ENCODE results near the gene NYAP2. TPM values are rescaled to one million over a fixed set of nuclear protein-coding genes. Genes with fewer than 3 reads are reported as not detected.

Gene NYAP2
- polyA plus RNA-seq, 3 donors = not detected

GRCh38 chr2:225531559-225531958 lies 132.0 kb downstream of the NYAP2 start:
- Mint-ChIP-seq H3K9me3 (peaks cover 0 to 7% (median 2%) of the 10 kb centered on the region in 7 donors), H3K27ac (no peak overlapping the region), H3K27me3 (ENCODE audit: low read depth in 3 of 3) (no peaks in the 10 kb centered on the region), H3K4me1 (no peaks in the 10 kb centered on the region), H3K36me3 (no peaks in the 10 kb centered on the region), H3K4me3 (no peak overlapping the region)
- intact Hi-C loops (cut with micrococcal nuclease) = no loop called here
- WGBS (ENCODE audit: insufficient coverage) = no CpG with 5 or more reads among the region's 3 CpGs
- no peaks in the 10 kb centered on the region for H3K36me3 ChIP-seq (replicated peaks in 1 of 2; ENCODE audit: control insufficient read depth in 1 of 2, insufficient read depth in 2 of 2, low read length in 2 of 2)
- no peaks in the 10 kb centered on the region for H3K4me1 ChIP-seq (ENCODE audit: control insufficient read depth in 1 of 2, insufficient read depth in 2 of 2, low read length in 2 of 2)
- no peak overlapping the region for H3K27ac ChIP-seq (ENCODE audit: low read depth in 1 of 2, low read length in 2 of 2)
- no peak overlapping the region for H3K4me2 ChIP-seq (replicated peaks; ENCODE audit: extremely low read depth, low read length, poor library complexity, severe bottlenecking)
- H3K9me3 ChIP-seq (replicated peaks in 1 of 2; ENCODE audit: control insufficient read depth in 1 of 2, insufficient read depth in 1 of 2, low read length in 2 of 2) = no peaks in the 10 kb centered on the region
- no peaks in the 10 kb centered on the region for H3K79me2 ChIP-seq (ENCODE audit: insufficient read depth, low read length)
- TF ChIP-seq, protein P1, sequence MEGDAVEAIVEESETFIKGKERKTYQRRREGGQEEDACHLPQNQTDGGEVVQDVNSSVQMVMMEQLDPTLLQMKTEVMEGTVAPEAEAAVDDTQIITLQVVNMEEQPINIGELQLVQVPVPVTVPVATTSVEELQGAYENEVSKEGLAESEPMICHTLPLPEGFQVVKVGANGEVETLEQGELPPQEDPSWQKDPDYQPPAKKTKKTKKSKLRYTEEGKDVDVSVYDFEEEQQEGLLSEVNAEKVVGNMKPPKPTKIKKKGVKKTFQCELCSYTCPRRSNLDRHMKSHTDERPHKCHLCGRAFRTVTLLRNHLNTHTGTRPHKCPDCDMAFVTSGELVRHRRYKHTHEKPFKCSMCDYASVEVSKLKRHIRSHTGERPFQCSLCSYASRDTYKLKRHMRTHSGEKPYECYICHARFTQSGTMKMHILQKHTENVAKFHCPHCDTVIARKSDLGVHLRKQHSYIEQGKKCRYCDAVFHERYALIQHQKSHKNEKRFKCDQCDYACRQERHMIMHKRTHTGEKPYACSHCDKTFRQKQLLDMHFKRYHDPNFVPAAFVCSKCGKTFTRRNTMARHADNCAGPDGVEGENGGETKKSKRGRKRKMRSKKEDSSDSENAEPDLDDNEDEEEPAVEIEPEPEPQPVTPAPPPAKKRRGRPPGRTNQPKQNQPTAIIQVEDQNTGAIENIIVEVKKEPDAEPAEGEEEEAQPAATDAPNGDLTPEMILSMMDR (IDR thresholded peaks at IDR 0.05) = no peak
- H2AFZ ChIP-seq (ENCODE audit: insufficient read depth, low read depth, low read length, poor library complexity, severe bottlenecking) = no peak overlapping the region
- H4K20me1 ChIP-seq (ENCODE audit: insufficient read depth, low read length) = no peaks in the 10 kb centered on the region
- H3K9ac ChIP-seq (ENCODE audit: insufficient read depth, low read length, poor library complexity, severe bottlenecking) = no peak overlapping the region
- no peak for DNase-seq
- no peaks in the 10 kb centered on the region for H3K27me3 ChIP-seq (ENCODE audit: control insufficient read depth in 2 of 2, insufficient read depth in 2 of 2, low read length in 2 of 2)
- H3K4me3 ChIP-seq (replicated peaks in 1 of 3; ENCODE audit: low read depth in 2 of 3, low read length in 3 of 3) = no peak overlapping the region

GRCh38 chr2:225532096-225532495 lies 132.6 kb downstream of the NYAP2 start:
- H3K4me1 Mint-ChIP-seq = no peaks in the 10 kb centered on the region
- H3K27me3 ChIP-seq (ENCODE audit: control insufficient read depth in 2 of 2, insufficient read depth in 2 of 2, low read length in 2 of 2) = no peaks in the 10 kb centered on the region
- no CpG with 5 or more reads among the region's 1 CpG for WGBS (ENCODE audit: insufficient coverage)

More at GRCh38 chr2:225532096-225532495, 132.6 kb downstream of the NYAP2 start:
- peaks cover 0 to 3% (median 0%) of the 10 kb centered on the region in 3 donors for H3K27me3 Mint-ChIP-seq (ENCODE audit: low read depth in 3 of 3)
- no peak overlapping the region for H2AFZ ChIP-seq (ENCODE audit: insufficient read depth, low read depth, low read length, poor library complexity, severe bottlenecking)
- intact Hi-C loops (cut with micrococcal nuclease) = no loop called here
- H3K9me3 ChIP-seq (replicated peaks in 1 of 2; ENCODE audit: control insufficient read depth in 1 of 2, insufficient read depth in 1 of 2, low read length in 2 of 2) = no peaks in the 10 kb centered on the region
- peaks cover 0 to 10% (median 2%) of the 10 kb centered on the region in 7 donors for H3K9me3 Mint-ChIP-seq
- H3K79me2 ChIP-seq (ENCODE audit: insufficient read depth, low read length) = no peaks in the 10 kb centered on the region
- no peak for DNase-seq
- no peak overlapping the region for H3K27ac Mint-ChIP-seq
- H4K20me1 ChIP-seq (ENCODE audit: insufficient read depth, low read length) = no peaks in the 10 kb centered on the region
- no peak overlapping the region for H3K4me3 ChIP-seq (replicated peaks in 1 of 3; ENCODE audit: low read depth in 2 of 3, low read length in 3 of 3)
- no peak overlapping the region for H3K4me2 ChIP-seq (replicated peaks; ENCODE audit: extremely low read depth, low read length, poor library complexity, severe bottlenecking)
- no peaks in the 10 kb centered on the region for H3K4me1 ChIP-seq (ENCODE audit: control insufficient read depth in 1 of 2, insufficient read depth in 2 of 2, low read length in 2 of 2)
- H3K27ac ChIP-seq (ENCODE audit: low read depth in 1 of 2, low read length in 2 of 2) = no peak overlapping the region
- H3K36me3 Mint-ChIP-seq = no peaks in the 10 kb centered on the region
- no peak overlapping the region for H3K4me3 Mint-ChIP-seq
- no peaks in the 10 kb centered on the region for H3K36me3 ChIP-seq (replicated peaks in 1 of 2; ENCODE audit: control insufficient read depth in 1 of 2, insufficient read depth in 2 of 2, low read length in 2 of 2)
- TF ChIP-seq, protein P1 (IDR thresholded peaks at IDR 0.05) = no peak
- H3K9ac ChIP-seq (ENCODE audit: insufficient read depth, low read length, poor library complexity, severe bottlenecking) = no peak overlapping the region
